Heart right ventricle (tissue), 16 donors: Measurements from ENCODE around the gene NDUFS2. TPM values are rescaled to one million over a fixed set of nuclear protein-coding genes. Genes with fewer than 3 reads are reported as not detected.
"Not testable (repeated sequence)": the region's sequence is repeated elsewhere in the genome, so short reads cannot be mapped to it uniquely, and the experiment has no call there.

Source experiments
- ATAC-seq, 8 donors: fragments of 200-7000 bp; cut with Tn5 transposase; one replicate each; pipeline ENCODE4 v1.9.1; 2020; ENCODE audit warnings: mild to moderate bottlenecking in 8 of 8, moderate library complexity in 8 of 8, moderate number of reproducible peaks in 1 of 8
- DNase-seq, 2 donors: peaks; one replicate each; pipeline ENCODE4 v3.0.0-alpha.2; 2020
- H3K27ac ChIP-seq, 10 donors: fragments of 200-600 bp; sonication (generic) in 2 of 10; one replicate each; pipeline versions ENCODE4 v1.5.0 to v1.8.0; 2020 to 2022; ENCODE audit warnings: mild to moderate bottlenecking in 3 of 10
- H3K27me3 ChIP-seq, 7 donors: fragments of 200-600 bp; one replicate each; pipeline ENCODE4 v1.8.0; 2021 to 2022; ENCODE audit warnings: mild to moderate bottlenecking in 2 of 7
- H3K36me3 ChIP-seq, 9 donors: fragments of 200-600 bp; sonication (generic) in 1 of 9; one replicate each; pipeline versions ENCODE4 v1.5.0 to v1.8.0; 2020 to 2022; ENCODE audit warnings: mild to moderate bottlenecking in 2 of 9
- H3K4me1 ChIP-seq, 9 donors: fragments of 200-600 bp; sonication (generic) in 1 of 9; one replicate each; pipeline versions ENCODE4 v1.5.0 to v1.8.0; 2020 to 2022; ENCODE audit warnings: mild to moderate bottlenecking in 4 of 9
- H3K4me3 ChIP-seq, 10 donors: fragments of 200-600 bp; sonication (generic) in 2 of 10; one replicate each; pipeline versions ENCODE4 v1.5.0 to v1.8.0; 2020 to 2022; ENCODE audit warnings: mild to moderate bottlenecking in 7 of 10, moderate library complexity in 2 of 10
- H3K9me3 ChIP-seq, 11 donors: fragments of 200-600 bp in 10 of 11; sonication (generic) in 2 of 11; one replicate each; pipeline versions ENCODE4 v1.5.0 to v1.8.0; 2013 to 2022; ENCODE audit warnings: mild to moderate bottlenecking in 2 of 11, control low read depth in 1 of 11, moderate library complexity in 1 of 11
- WGBS, 2 donors: extraction: QIAGEN DNeasy Blood & Tissue Kit; methylation state at CpG; one replicate each; pipeline ENCODE4 v1.1.7; 2013; ENCODE audit warnings: inconsistent platforms in 1 of 2; 5-methylcytosine and 5-hydroxymethylcytosine counted together
- intact Hi-C, 10 donors: fragments of 100-400 bp; cut with DNase I; formaldehyde crosslinking; loops; one replicate each; pipeline versions ENCODE4 v1.11.1 to v1.14.2; 2022
- polyA plus RNA-seq, 2 donors: library from polyadenylated mRNA; stranded (reverse); fragments of 200-250 nt; gene quantifications; one replicate each; pipeline ENCODE4 v1.2.3, GENCODE V29; 2013
- total RNA-seq, 10 donors: library from RNA; stranded (reverse); fragmentation: NEBNext Ultra II Directional in 3 of 10; extraction: Animal tissue kit (Norgen Biotek cat#: 25700) in 3 of 10; gene quantifications; one replicate each; pipeline versions ENCODE4 v1.2.1 to v1.2.4, GENCODE V29; 2021 to 2023
- TF ChIP-seq, protein P1 (sequence below), 9 donors: fragments of 200-600 bp; sonication (generic) in 2 of 9; IDR thresholded peaks; one replicate each; pipeline versions ENCODE4 v1.5.0 to v1.8.0; 2021 to 2022; ENCODE audit warnings: antibody characterized with exemption in 9 of 9, mild to moderate bottlenecking in 5 of 9, moderate library complexity in 1 of 9
- donor health status: Arrhythmogenic right ventricular cardiomyopathy.
- donor health status: ischemic (EF 13 %, LVEDD 7.1; RV severe dilation, severe dysfunction).
- donor health status: healthy with polysubstance abuse.
- donor health status: DM: no; HTN: yes; CAD: no.
- donor health status: DM: no; HTN: no; CAD: no.
- donor health status: ischemic (EF 25% LVEDD 6.9; RV normal size, moderate dysfunction).
- donor health status: ischemic (EF 25% LVEDD 5.7; RV mildly dilated, moderate dysfunction).
- donor health status: healthy.
- donor health status: DM: yes; HTN: yes; CAD: no.
- donor health status: Ischemic cardiomyopathy.
- donor health status: ischemic (EF 35%, LVEDD 5.7; RV mildly dilated, moderate dysfunction).
- donor health status: nonischemic (EF 11% LVEDD 7.7; RV severe dilation, severe dysfunction).
- donor health status: DM: yes; HTN: yes; CAD: no.
- donor health status: PGD.
- donor health status: ischemic (EF 29% LVEDD 5.4; RV normal size, mild dysfunction).
- donor health status: nonischemic (EF 23%, LVEDD 6.1; RV moderate dilation, normal function).

Gene NDUFS2
- total and polyA plus RNA-seq, 12 donors, result 121 to 370 (median 309) TPM

DNA sequence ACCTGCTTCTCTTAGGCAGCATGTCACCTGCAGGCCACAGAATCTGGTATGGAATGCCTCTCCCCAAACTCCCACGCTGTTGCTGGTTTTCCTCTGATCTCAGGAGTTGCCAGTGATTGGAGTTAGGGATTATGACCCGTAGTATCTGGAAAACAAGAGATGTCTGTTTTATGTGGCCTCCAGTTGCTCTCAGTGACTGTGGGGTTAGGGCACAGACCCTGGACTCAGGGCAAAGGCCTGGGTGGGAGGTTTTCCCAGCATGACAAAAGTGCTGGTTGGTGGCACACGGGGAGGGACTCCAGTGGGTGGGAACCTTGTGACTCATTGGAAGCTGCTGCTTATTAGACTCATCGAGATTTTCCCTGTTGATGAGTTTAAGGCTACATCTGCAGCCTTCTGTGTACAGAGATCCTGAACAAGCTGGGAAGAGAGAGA, 35.9 kb downstream of the NDUFS2 start, which contains the start of gene NR1I3:
Gene NR1I3 (minus strand): TSS at position 165 of the 435 bp plus-strand sequence. CDS start 1,638 bp downstream, outside the sequence.
- TF ChIP-seq, protein P1, sequence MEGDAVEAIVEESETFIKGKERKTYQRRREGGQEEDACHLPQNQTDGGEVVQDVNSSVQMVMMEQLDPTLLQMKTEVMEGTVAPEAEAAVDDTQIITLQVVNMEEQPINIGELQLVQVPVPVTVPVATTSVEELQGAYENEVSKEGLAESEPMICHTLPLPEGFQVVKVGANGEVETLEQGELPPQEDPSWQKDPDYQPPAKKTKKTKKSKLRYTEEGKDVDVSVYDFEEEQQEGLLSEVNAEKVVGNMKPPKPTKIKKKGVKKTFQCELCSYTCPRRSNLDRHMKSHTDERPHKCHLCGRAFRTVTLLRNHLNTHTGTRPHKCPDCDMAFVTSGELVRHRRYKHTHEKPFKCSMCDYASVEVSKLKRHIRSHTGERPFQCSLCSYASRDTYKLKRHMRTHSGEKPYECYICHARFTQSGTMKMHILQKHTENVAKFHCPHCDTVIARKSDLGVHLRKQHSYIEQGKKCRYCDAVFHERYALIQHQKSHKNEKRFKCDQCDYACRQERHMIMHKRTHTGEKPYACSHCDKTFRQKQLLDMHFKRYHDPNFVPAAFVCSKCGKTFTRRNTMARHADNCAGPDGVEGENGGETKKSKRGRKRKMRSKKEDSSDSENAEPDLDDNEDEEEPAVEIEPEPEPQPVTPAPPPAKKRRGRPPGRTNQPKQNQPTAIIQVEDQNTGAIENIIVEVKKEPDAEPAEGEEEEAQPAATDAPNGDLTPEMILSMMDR (IDR thresholded peaks at IDR 0.05), result no peak
- intact Hi-C loops, result loop anchor here in 1 of 10 donors (10.0 kb wide), 1 partner anchor 47 kb away; no protein-coding TSS in a partner anchor
- H3K4me1 ChIP-seq, result no peaks in the 10 kb centered on the region
- WGBS, 2 donors, result 60 to 61% methylated on average over 4 of the region's 4 CpGs
- DNase-seq, result no peak
- no peaks in the 10 kb centered on the region for H3K9me3 ChIP-seq
- no peaks in the 10 kb centered on the region for H3K36me3 ChIP-seq
- no peak within 1 kb of the TSS for H3K27ac ChIP-seq
- peak in 1 of 8 donors; percentile 29 for ATAC-seq
- no peaks in the 10 kb centered on the region for H3K27me3 ChIP-seq
- no peak within 1 kb of the TSS for H3K4me3 ChIP-seq

DNA sequence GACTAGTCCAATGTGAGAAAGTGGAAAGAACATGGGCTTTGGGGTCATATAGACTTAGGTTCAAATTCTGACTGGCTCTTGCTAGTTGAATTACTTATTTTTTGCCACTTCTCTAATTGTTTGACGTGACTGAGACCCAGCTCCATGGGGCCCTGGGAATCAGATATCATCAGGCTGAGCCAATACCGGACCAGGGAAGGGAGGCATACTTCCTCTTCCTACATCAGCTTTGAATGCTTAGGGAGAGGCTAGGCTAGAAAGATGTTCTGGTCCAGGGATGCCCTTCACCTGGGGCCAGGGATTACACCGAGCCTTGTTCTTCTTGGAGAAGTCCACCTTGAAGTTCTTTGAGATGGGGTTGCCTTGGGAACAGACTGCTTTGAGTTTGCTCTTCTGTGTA, 39.5 kb downstream of the NDUFS2 start:
- no peaks in the 10 kb centered on the region for H3K36me3 ChIP-seq
- H3K27me3 ChIP-seq, result no peaks in the 10 kb centered on the region
- H3K4me1 ChIP-seq, result no peaks in the 10 kb centered on the region
- DNase-seq (no peak), ATAC-seq (no peak)
- no peak overlapping the region for H3K4me3 ChIP-seq
- no peaks in the 10 kb centered on the region for H3K9me3 ChIP-seq
- no peak overlapping the region for H3K27ac ChIP-seq
- intact Hi-C loops, result no loop called here
- TF ChIP-seq, protein P1 (IDR thresholded peaks at IDR 0.05), result no peak
- 73 to 78% methylated on average over 3 of the region's 3 CpGs for WGBS, 2 donors

DNA sequence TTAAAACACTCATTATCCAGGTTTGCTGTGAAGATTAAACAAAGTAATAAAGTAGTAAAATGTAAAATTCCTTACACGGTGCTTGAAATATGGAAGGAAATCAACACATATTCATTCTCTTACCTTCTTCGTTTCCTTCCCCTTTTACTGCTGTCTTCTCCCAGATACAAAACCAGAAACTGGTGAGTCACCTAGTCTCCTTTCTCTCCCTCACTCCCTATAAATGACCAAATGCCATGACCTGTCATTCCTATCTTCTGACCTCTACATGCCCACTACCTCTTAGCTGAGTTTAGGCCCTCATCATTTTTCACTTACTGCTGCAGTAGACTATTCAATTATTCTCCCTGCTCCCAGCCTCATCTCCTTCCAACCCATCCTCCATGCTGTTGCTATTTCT, 40.1 kb downstream of the NDUFS2 start:
- ATAC-seq, result no peak

DNA sequence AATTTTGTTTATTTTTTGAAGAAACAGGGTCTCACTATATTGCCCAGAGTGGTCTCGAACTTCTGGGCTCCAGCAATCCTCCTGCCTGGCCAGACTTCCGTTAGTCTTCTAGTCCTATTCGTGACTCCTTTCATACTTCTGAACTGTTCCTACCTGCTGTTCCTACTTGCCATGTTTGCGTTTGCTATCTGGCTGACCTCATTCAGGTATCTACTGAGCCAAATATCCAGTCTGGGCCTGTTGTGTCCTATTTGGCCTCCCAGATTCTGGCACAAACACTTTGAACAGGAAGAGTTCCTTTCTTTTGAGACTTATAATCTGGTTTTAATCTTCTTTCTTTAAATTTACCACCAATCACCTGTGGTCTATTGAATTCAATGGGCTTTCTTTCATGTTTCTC, 42.7 kb downstream of the NDUFS2 start:
- no peaks in the 10 kb centered on the region for H3K4me1 ChIP-seq
- no peaks in the 10 kb centered on the region for H3K36me3 ChIP-seq
- H3K27ac ChIP-seq, result no peak overlapping the region
- no peak overlapping the region for H3K4me3 ChIP-seq
- H3K27me3 ChIP-seq, result no peaks in the 10 kb centered on the region
- WGBS, 2 donors, result 80 to 90% methylated on average over 4 of the region's 4 CpGs
- ATAC-seq (no peak), DNase-seq (no peak)
- TF ChIP-seq, protein P1 (IDR thresholded peaks at IDR 0.05), result no peak
- no peaks in the 10 kb centered on the region for H3K9me3 ChIP-seq
- intact Hi-C loops, result no loop called here

More for the DNA sequence above, 40.1 kb downstream of the NDUFS2 start:
- Histone ChIP-seq H3K36me3 (no peaks in the 10 kb centered on the region), H3K9me3 (no peaks in the 10 kb centered on the region), H3K4me3 (no peak overlapping the region), H3K27me3 (no peaks in the 10 kb centered on the region), H3K27ac (no peak overlapping the region), H3K4me1 (no peaks in the 10 kb centered on the region)
- no peak for DNase-seq
- 76 to 85% methylated on average over 2 of the region's 2 CpGs for WGBS, 2 donors
- intact Hi-C loops, result no loop called here
- TF ChIP-seq, protein P1 (IDR thresholded peaks at IDR 0.05), result no peak

DNA sequence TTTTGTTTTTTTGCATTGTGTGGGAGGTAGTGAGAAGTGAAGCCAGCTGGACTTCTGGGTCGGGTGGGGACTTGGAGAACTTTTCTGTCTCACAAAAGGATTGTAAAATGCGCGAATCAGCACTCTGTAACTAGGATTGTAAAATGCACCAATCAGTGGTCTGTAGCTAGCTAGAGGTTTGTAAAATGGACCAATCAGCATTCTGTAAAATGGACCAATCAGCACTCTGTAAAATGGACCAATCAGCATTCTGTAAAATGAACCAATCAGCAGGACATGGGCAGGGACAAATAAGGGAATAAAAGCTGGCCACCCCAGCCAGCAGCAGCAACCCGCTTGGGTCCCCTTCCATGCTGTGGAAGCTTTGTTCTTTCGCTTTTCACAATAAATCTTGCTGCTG, 47.9 kb downstream of the NDUFS2 start:
- ATAC-seq, DNase-seq, H3K4me3 ChIP-seq, H3K27ac ChIP-seq, H3K36me3 ChIP-seq, H3K27me3 ChIP-seq, intact Hi-C loops, H3K4me1 ChIP-seq: not testable (repeated sequence)
- H3K9me3 ChIP-seq, result peaks cover 0 to 16% (median 4%) of the 10 kb centered on the region in 11 donors
- WGBS, 2 donors, result 74 to 80% methylated on average over 5 of the region's 5 CpGs
